Hematopoietic multipotent progenitor cell treated with erythropoietin and hydrocortisone succinate and interleukin-3 and kit ligand, for 8 days (in vitro differentiated cells): Measurements from ENCODE around the gene P2RY12.

Experiments used
- DNase-seq: peaks from one replicate; pipeline ENCODE4 v3.0.0-alpha.2; 2015

Gene P2RY12

GRCh38 chr3:151330899-151331298 is 53.7 kb downstream of the P2RY12 start:
- no peak for DNase-seq

DNA sequence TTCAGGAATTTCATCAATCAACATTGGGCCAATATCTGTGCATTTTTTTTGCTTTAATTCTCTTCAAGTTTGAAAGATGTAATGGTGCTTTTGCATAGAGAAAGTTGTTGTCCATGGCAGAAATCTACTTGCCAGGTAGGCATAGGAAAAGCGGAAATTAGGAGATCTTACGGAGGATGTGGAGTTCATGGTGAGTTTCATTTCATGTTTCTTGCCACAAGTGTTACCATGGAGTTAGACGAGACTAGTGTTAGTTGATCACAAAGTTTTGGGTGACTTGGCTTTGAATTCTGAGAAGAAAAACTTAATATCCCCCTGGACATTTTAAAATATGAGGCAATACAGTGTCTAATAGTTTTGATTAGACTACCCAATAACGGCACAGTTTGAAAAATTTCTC is 54.2 kb downstream of the P2RY12 start:
- DNase-seq: no peak

GRCh38 chr3:151329363-151329762 is 55.2 kb downstream of the P2RY12 start, which contains the start of gene P2RY13:
Gene P2RY13, minus strand, starts transcription at chr3:151329549. Its CDS starts 21 bp downstream, at chr3:151329528.
- DNase-seq: no peak

- DNase-seq: peak; percentile 8
Observed at GRCh38 chr3:151328298-151328995, 56.1 kb downstream of the P2RY12 start.

DNA sequence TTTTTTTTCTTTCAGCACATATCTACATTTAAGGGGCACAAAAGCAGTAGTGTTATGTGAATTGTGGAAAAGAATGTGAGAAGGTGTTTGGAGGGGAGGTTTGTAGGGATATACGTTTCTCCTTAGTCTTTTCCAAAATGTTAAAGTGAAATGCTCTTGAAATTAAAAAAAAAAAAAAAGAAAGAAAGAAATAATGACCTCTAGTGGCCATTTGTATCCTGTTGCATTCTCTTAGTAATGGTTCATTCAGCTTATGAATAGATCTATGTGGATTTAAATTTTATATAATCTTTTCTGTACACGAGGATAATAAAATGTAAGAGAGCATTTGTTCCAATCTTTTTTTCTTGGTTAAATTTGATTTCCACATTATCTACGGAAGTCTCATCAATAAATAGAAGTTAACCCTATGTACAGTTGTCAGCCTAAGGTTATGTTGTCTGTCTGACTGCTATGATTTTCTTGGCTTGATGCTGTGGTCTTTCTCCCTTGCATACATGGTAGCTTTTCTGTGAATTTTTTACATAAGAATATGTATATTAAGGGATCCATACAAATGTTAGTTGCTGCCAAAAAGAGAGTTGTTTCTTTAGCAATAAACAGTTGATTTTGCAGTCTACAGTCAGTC is 56.9 kb downstream of the P2RY12 start:
- DNase-seq: peak; percentile 40

DNA sequence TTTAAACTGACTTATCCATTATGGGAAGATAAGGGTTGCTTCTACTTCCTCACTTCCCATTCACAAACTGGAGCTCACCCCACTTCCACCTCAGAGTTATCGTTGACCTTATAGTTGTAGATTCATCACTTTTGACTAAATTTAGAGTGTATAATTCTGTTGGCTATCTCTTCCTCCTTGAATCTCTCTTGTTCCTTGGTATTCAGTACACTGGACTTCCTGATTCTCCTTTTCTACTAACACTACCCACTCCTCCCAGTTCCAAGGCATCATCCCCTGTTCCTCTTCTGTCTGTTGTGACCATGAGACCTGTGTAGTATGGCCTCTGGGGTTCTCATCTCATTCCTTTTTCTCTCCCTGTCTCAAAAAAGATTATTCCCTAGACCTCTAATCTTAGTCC is 62.0 kb downstream of the P2RY12 start:
- no peak for DNase-seq

- DNase-seq: no peak
Observed at GRCh38 chr3:151321526-151321925, 63.0 kb downstream of the P2RY12 start.

- DNase-seq: no peak
Observed at GRCh38 chr3:151320131-151320530, 64.4 kb downstream of the P2RY12 start.

DNA sequence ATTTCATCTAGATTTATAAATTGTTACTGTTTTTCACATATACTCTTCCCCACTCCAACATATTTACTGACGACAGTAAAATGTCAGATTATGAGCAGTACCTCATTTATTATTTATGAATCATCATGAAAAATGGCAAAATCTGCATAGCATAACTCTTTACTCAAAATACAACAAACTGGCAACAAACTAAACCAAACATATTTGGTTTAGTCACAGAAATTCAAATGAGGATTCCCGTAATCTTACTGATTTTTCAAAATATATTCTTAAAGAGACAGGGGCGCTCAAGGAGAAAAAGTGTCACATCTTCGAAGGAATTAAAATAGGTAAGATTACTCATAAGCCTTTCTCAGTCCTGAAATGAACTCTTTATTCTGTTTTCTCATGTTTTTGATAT is 64.9 kb downstream of the P2RY12 start:
- DNase-seq: no peak

DNA sequence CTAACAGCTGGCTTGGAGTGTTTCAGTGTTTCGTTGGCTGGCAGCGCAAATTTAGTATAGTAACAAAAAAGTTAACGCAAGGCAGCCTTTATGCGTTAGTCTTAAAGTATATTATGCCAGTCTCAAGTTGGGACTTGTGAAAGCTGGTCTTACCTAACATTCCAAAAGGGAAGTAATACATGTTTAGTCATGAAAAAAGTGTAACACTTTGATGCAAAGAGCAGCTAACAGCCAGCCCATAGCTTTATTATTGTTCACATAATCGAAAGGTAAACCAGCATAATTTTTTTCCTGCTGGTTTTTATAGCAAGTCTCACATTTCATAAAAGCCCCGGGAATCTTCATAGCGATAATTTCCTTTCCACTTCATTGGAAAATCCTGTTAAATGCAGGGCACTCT is 65.6 kb downstream of the P2RY12 start:
- DNase-seq: no peak

- no peak for DNase-seq
Observed at GRCh38 chr3:151318313-151318712, 66.2 kb downstream of the P2RY12 start.

- DNase-seq: no peak
Observed at GRCh38 chr3:151316267-151316991, 68.1 kb downstream of the P2RY12 start, which contains the start of gene GPR87. Gene GPR87, minus strand, starts transcription at chr3:151316820. Its CDS starts 16,720 bp downstream, at chr3:151300100.

- no peak for DNase-seq
Observed at GRCh38 chr3:151315846-151316245, 68.7 kb downstream of the P2RY12 start.

DNA sequence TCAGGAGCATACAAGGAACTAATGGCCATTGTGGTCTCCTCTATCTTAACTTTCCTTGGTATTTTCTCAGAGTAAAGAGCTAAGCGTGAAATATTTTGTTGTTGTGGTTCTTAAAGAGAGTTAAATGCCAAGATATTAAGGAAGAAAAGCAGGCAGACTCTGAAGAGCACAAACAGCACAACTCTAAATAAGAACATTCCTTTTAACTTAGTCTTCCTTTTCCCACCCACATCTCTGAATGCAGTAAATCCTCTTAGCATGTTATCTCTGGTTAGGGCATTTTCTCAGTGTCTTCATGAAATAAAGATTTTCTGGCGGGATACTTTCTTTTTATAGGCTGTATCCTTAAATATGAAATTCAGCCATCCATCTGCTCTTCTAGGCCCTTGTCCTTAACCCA is 69.4 kb downstream of the P2RY12 start:
- no peak for DNase-seq

DNA sequence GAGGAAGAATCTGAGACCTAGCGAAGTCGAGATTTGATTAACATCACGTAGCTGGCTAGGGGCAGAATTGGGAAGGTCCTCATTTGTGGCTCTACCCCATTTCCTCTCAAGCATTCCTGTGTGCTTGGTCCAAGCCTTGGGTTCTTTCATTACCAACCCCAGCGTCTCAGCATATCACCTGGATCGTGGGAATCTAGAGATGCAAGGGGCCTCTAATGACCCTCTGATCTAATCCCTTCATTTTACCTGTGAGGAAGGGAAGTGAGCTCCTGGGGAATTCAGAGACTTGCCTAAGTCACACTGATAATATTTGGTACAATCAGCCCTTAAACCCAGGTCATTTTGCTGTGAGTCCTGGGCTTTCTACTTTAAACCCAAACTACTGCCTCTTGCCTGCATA is 70.0 kb downstream of the P2RY12 start:
- DNase-seq: no peak

- DNase-seq: no peak
Observed at GRCh38 chr3:151314137-151314536, 70.4 kb downstream of the P2RY12 start.

DNA sequence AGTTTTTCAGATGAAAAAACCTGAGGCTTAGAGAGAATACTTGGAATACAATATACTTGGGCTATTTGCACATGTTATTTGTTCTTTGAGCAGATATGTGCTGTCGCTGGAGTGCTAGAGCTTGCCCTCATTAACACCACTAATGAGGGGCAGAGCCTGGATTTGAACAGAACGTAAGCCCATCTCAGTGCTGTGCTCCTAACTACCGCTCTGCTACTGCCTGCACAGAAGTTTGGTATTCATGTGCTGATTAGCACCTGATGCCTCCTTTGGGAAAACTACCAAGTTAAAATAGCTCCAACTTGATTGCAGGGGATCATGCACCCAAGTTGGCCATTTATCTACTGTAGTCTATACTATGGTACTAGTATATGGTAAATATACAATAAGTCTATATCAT is 71.6 kb downstream of the P2RY12 start:
- DNase-seq: no peak

- no peak for DNase-seq
Observed at GRCh38 chr3:151309566-151309965, 75.0 kb downstream of the P2RY12 start.

DNA sequence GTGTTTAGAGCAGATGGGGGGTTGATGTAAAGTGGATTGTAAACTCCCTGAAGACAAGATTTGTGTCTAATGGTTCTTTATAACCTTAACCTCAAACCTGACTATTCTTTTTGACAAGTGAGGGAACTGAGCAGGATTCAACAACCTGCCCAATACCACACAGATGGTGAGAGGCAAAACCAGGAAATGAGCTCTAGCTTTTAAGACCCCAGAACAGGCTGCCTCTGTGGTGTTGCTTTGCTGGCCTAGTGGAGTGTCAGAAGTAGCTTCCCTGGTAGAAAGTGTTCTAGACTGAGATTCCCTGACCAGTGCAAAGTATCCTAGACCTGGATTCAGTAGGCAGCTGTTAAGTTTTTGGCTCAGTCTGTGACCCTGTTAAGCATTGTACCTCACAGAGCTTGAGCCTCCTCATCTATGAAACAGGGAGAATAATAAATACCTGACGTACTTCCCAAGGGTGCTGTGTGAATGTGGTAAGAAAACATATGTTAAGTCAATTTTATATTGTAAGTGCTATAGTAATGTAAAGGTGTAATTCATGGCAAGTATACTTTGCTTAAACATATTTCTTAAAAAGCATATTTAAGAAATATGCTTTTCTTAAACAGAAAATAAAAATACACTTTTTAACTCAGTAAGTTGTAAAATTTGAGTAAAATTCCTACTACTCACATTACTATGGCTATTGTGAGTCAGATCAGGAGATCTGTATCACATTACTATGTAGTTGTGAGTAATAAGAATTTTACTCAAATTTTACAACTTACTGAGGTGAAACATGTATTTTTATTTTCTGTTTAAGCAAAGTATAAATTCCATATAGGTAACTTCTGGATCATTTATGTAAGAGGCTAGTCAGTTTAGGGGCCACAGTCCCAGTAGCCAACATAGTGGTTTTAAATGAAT is 76.7 kb downstream of the P2RY12 start:
- DNase-seq: no peak

- DNase-seq: no peak
Observed at GRCh38 chr3:151307131-151307530, 77.4 kb downstream of the P2RY12 start.

- DNase-seq: no peak
Observed at GRCh38 chr3:151306168-151306810, 78.3 kb downstream of the P2RY12 start.

- no peak for DNase-seq
Observed at GRCh38 chr3:151305775-151306151, 78.8 kb downstream of the P2RY12 start.
